Smooth muscle cell (in vitro differentiated cells): Measurements from ENCODE around the gene GDA. TPM values are rescaled to one million over a fixed set of nuclear protein-coding genes. Genes with fewer than 3 reads are reported as not detected.

Experiments
- DNase-seq: peaks from one replicate; lab custom pipeline; 2025; ENCODE audit not compliant: unreplicated experiment; lab: John Stamatoyannopoulos, UW
- H2AFZ ChIP-seq: fragments of 200-600 bp; sonication (generic); 2 replicates; pipeline ENCODE4 v1.6.0; 2016; ENCODE audit warnings: antibody characterized with exemption, low read depth, mild to moderate bottlenecking
- H3F3A ChIP-seq: fragments of 200-600 bp; sonication (generic); 2 replicates; pipeline ENCODE4 v1.6.0; 2017; ENCODE audit warnings: antibody characterized with exemption, low read depth
- H3K27ac ChIP-seq: fragments of 200-600 bp; sonication (generic); 2 replicates; pipeline ENCODE4 v1.5.1; 2016; ENCODE audit warnings: low read depth, mild to moderate bottlenecking
- H3K27me3 ChIP-seq: fragments of 200-600 bp; sonication (generic); 2 replicates; pipeline ENCODE4 v1.6.1; 2016; ENCODE audit warnings: low read depth, mild to moderate bottlenecking
- H3K36me3 ChIP-seq: fragments of 200-600 bp; sonication (generic); 2 replicates; pipeline ENCODE4 v1.5.1; 2016; ENCODE audit warnings: low read depth
- H3K4me1 ChIP-seq: fragments of 200-600 bp; sonication (generic); 2 replicates; pipeline ENCODE4 v1.5.1; 2016; ENCODE audit warnings: low read depth
- H3K4me2 ChIP-seq: fragments of 200-600 bp; sonication (generic); 2 replicates; pipeline ENCODE4 v1.6.0; 2016; ENCODE audit warnings: mild to moderate bottlenecking
- H3K4me3 ChIP-seq: fragments of 200-600 bp; sonication (generic); 2 replicates; pipeline ENCODE4 v1.5.1; 2016; ENCODE audit warnings: mild to moderate bottlenecking
- H3K79me2 ChIP-seq: fragments of 200-600 bp; sonication (generic); 2 replicates; pipeline ENCODE4 v1.6.0; 2016; ENCODE audit warnings: low read depth, mild to moderate bottlenecking
- H3K9ac ChIP-seq: fragments of 200-600 bp; sonication (generic); 2 replicates; pipeline ENCODE4 v1.6.0; 2016; ENCODE audit warnings: low read depth
- H3K9me3 ChIP-seq: fragments of 200-600 bp; sonication (generic); replicated peaks from 2 replicates; pipeline ENCODE4 v1.5.1; 2016; ENCODE audit warnings: low read depth
- H4K20me1 ChIP-seq: fragments of 200-600 bp; sonication (generic); 2 replicates; pipeline ENCODE4 v1.6.0; 2016; ENCODE audit warnings: low read depth
- WGBS: methylation state at CpG from one replicate; pipeline ENCODE4 v1.1.7; 2016; ENCODE audit warnings: low lambda C conversion rate; 5-methylcytosine and 5-hydroxymethylcytosine counted together
- polyA plus RNA-seq: library from polyadenylated mRNA; unstranded; fragments of >200 nt; fragmentation: Nextera tagmentation; extraction: Ambion mirVana; gene quantifications from 2 replicates; pipeline ENCODE4 v1.2.1, GENCODE V29; 2016
- total RNA-seq: library from RNA; depleted of rRNA; stranded (reverse); fragments of >200 nt; gene quantifications from 2 replicates; pipeline ENCODE4 v1.2.3, GENCODE V29; 2014
- TF ChIP-seq, protein P1 (sequence below): fragments of 200-600 bp; sonication (generic); IDR thresholded peaks from 2 replicates; pipeline ENCODE4 v1.5.1; 2017; ENCODE audit warnings: borderline replicate concordance, mild to moderate bottlenecking, antibody characterized with exemption; ENCODE audit not compliant: insufficient read depth, poor library complexity, severe bottlenecking

Gene GDA
- total RNA-seq (6.5 and 10.3 TPM in 2 replicates), polyA plus RNA-seq (1.4 and 1.8 TPM in 2 replicates)

DNA sequence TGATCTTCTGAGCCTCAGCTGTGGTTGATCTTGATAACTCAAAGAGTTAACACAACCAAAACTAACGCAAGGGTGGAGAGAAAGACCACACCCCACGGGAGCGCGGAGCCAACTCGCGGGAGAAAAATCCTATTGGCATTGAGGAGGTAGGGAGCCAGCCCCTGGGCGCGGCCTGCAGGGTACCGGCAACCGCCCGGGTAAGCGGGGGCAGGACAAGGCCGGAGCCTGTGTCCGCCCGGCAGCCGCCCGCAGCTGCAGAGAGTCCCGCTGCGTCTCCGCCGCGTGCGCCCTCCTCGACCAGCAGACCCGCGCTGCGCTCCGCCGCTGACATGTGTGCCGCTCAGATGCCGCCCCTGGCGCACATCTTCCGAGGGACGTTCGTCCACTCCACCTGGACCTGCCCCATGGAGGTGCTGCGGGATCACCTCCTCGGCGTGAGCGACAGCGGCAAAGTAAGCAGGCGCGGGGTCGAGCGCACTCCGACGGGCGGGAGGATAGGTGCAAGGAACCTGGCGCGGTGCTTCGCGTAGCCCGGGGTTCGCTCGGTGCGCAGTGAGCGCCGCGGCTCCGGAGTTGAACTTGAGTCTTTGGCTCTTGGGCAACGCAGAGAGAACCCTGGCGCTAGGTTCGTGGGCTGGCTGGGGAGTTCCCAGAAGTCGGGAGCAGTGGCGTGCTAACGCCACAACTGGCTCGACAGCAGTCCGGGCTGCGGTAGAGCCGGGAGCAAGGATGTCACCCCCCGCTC, at the start of gene GDA:
Gene GDA (plus strand): TSS at position 210 of the 745 bp plus-strand sequence. CDS start 120 bp downstream, at position 330.
- no peak within 1 kb of the TSS for H3K9ac ChIP-seq
- H4K20me1 ChIP-seq = no peaks in the 10 kb centered on the region
- peaks cover 38% of the 10 kb centered on the region for H3K27me3 ChIP-seq
- no peak for DNase-seq
- peak within 1 kb of the TSS; percentile 65 for H3K4me2 ChIP-seq
- WGBS = 36% methylated on average over 70 of the region's 70 CpGs
- peak within 1 kb of the TSS; percentile 42 for H3K4me3 ChIP-seq
- TF ChIP-seq, protein P1, sequence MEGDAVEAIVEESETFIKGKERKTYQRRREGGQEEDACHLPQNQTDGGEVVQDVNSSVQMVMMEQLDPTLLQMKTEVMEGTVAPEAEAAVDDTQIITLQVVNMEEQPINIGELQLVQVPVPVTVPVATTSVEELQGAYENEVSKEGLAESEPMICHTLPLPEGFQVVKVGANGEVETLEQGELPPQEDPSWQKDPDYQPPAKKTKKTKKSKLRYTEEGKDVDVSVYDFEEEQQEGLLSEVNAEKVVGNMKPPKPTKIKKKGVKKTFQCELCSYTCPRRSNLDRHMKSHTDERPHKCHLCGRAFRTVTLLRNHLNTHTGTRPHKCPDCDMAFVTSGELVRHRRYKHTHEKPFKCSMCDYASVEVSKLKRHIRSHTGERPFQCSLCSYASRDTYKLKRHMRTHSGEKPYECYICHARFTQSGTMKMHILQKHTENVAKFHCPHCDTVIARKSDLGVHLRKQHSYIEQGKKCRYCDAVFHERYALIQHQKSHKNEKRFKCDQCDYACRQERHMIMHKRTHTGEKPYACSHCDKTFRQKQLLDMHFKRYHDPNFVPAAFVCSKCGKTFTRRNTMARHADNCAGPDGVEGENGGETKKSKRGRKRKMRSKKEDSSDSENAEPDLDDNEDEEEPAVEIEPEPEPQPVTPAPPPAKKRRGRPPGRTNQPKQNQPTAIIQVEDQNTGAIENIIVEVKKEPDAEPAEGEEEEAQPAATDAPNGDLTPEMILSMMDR = no peak
- no peaks in the 10 kb centered on the region for H3K9me3 ChIP-seq
- H2AFZ ChIP-seq = no peak within 1 kb of the TSS
- no peaks in the 10 kb centered on the region for H3F3A ChIP-seq
- peaks cover 3% of the 10 kb centered on the region for H3K4me1 ChIP-seq
- peak within 1 kb of the TSS; percentile 31 for H3K27ac ChIP-seq
- H3K36me3 ChIP-seq = no peaks in the 10 kb centered on the region
- H3K79me2 ChIP-seq = no peaks in the 10 kb centered on the region

DNA sequence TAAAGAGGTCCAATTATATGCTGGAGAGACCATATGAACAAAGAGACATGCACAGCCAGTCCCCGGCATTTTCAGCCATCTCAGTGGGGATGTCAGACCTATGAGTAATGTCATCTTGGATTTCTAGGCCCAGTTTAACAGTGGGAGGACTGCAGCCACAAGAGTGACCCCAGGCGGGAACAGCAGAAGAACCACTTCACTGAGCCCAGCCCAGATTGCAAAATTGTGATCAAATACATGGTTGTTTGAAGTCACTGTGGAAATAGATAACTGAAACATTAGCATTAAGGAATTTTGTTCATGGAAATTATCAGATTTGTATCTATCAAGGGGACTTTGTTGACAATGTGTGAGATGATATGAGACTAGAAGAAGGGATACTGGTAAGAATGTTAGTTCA, 46.7 kb upstream of the GDA start:
- Histone ChIP-seq H3F3A (no peaks in the 10 kb centered on the region), H3K36me3 (no peaks in the 10 kb centered on the region), H3K9ac (no peak overlapping the region), H4K20me1 (no peaks in the 10 kb centered on the region), H2AFZ (no peak overlapping the region), H3K4me1 (no peaks in the 10 kb centered on the region), H3K4me3 (no peak overlapping the region), H3K9me3 (no peaks in the 10 kb centered on the region), H3K79me2 (no peaks in the 10 kb centered on the region), H3K27me3 (no peaks in the 10 kb centered on the region), H3K4me2 (no peak overlapping the region), H3K27ac (no peak overlapping the region)
- 86% methylated on average over 2 of the region's 2 CpGs for WGBS
- DNase-seq = no peak
- TF ChIP-seq, protein P1 = no peak

DNA sequence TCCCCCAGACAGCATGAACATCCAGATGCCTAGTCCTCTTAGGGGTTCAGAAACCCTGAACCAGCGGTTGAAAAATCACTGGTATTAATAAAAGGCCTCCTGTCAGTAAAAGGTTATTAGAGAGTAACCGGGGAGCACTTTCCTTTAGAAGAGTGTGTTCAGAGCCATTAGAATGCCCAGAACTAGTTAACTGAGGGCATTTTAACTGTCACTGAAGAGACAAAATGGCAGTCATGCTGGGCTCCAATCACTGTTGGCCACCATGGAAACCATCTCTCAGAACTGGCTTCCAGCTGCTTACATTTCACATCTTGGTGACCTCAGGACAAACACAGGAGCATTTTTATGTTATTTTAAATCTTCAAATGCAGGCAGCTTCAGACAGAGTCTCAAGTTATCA, 36.2 kb upstream of the GDA start:
- no peaks in the 10 kb centered on the region for H3F3A ChIP-seq
- H3K36me3 ChIP-seq = no peaks in the 10 kb centered on the region
- H3K9ac ChIP-seq = no peak overlapping the region
- no peak overlapping the region for H2AFZ ChIP-seq
- no peak overlapping the region for H3K4me3 ChIP-seq
- WGBS = 96% methylated on average over 2 of the region's 2 CpGs
- no peaks in the 10 kb centered on the region for H3K4me1 ChIP-seq
- no peak overlapping the region for H3K27ac ChIP-seq
- H3K27me3 ChIP-seq = no peaks in the 10 kb centered on the region
- TF ChIP-seq, protein P1 = no peak
- H3K79me2 ChIP-seq = no peaks in the 10 kb centered on the region
- H3K4me2 ChIP-seq = no peak overlapping the region
- H3K9me3 ChIP-seq = no peaks in the 10 kb centered on the region
- no peaks in the 10 kb centered on the region for H4K20me1 ChIP-seq
- DNase-seq = no peak

DNA sequence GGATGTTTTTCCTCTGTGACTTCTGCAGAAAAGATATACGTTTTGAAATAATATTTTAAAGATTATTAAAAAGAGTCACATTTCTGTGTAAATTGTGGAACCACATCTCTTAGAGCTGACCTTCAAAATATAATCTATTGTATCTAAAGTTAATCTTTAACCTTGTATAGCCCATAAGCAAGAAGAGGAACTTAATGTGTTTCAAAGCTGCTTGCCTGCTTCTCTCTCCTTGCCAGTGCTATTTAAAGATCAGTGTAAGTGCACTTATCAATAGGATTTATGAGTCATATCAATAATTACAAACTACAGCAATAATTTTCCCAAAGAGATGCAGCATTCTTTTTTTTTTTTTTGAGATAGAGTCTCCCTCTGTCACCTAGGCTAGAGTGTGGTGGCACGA, 29.4 kb upstream of the GDA start:
- no peaks in the 10 kb centered on the region for H4K20me1 ChIP-seq
- no peak overlapping the region for H2AFZ ChIP-seq
- no peak overlapping the region for H3K4me3 ChIP-seq
- no peaks in the 10 kb centered on the region for H3K79me2 ChIP-seq
- no peak for DNase-seq
- H3K36me3 ChIP-seq = no peaks in the 10 kb centered on the region
- H3K9me3 ChIP-seq = no peaks in the 10 kb centered on the region
- peaks cover 3% of the 10 kb centered on the region for H3K27me3 ChIP-seq
- TF ChIP-seq, protein P1 = no peak
- H3K27ac ChIP-seq = no peak overlapping the region
- no peaks in the 10 kb centered on the region for H3K4me1 ChIP-seq
- no peak overlapping the region for H3K9ac ChIP-seq
- H3K4me2 ChIP-seq = no peak overlapping the region
- WGBS = 88% methylated on average over 2 of the region's 2 CpGs
- no peaks in the 10 kb centered on the region for H3F3A ChIP-seq
